Fibroblast of villous mesenchyme (primary cell): ENCODE data around the gene RXRB. TPM values are rescaled to one million over a fixed set of nuclear protein-coding genes. Genes with fewer than 3 reads are reported as not detected.

Experiments used
- DNase-seq: peaks from one replicate; pipeline ENCODE4 v3.0.0-alpha.2; 2010; ENCODE audit warnings: low read depth
- H3K4me3 ChIP-seq: 2 replicates; pipeline ENCODE4 v1.5.1; 2011; ENCODE audit warnings: low read depth, mild to moderate bottlenecking, low read length
- CTCF ChIP-seq: IDR thresholded peaks from 2 replicates; pipeline ENCODE4 v1.5.1; 2012; ENCODE audit warnings: low read depth, mild to moderate bottlenecking, low read length; ENCODE audit not compliant: insufficient read depth
- total RNA-seq: library from RNA; depleted of rRNA; stranded (reverse); fragments of >200 nt; gene quantifications from 2 replicates; pipeline ENCODE4 v1.2.3, GENCODE V29; 2012

RXRB gene
- total RNA-seq, 1 donor: 22.5 TPM

GRCh38 chr6:33185654-33186187 is 14.7 kb downstream of the RXRB start:
- no peak for DNase-seq
- H3K4me3 ChIP-seq: no peak overlapping the region
- TF ChIP-seq CTCF: no peak

- TF ChIP-seq CTCF: no peak
- no peak overlapping the region for H3K4me3 ChIP-seq
- DNase-seq: no peak
Observed at GRCh38 chr6:33185190-33185589, 15.3 kb downstream of the RXRB start.

GRCh38 chr6:33183071-33183683 is 17.3 kb downstream of the RXRB start:
- H3K4me3 ChIP-seq: no peak overlapping the region
- no peak for TF ChIP-seq CTCF
- DNase-seq: no peak

GRCh38 chr6:33181141-33181540 is 19.3 kb downstream of the RXRB start:
- no peak for DNase-seq
- H3K4me3 ChIP-seq: no peak overlapping the region
- TF ChIP-seq CTCF: no peak

- no peak for DNase-seq
- no peak overlapping the region for H3K4me3 ChIP-seq
- TF ChIP-seq CTCF: no peak
Observed at GRCh38 chr6:33178755-33179475, 21.6 kb downstream of the RXRB start.

GRCh38 chr6:33177552-33178446 is 22.7 kb downstream of the RXRB start:
- H3K4me3 ChIP-seq: no peak overlapping the region
- DNase-seq: no peak
- TF ChIP-seq CTCF: no peak
